Activated gamma-delta T cell treated with anti-CD3 and anti-CD28 coated beads, Interleukin-2, amount 50 U/mL, for 16 hours (primary cell): ENCODE results near the gene DENND1C.
"Not testable (repeated sequence)": the region's sequence is repeated elsewhere in the genome, so short reads cannot be mapped to it uniquely, and the experiment has no call there.

Source experiments
- DNase-seq: peaks from one replicate; pipeline ENCODE4 v3.0.0-alpha.2; 2020; ENCODE audit warnings: low read depth

The DENND1C gene

DNA sequence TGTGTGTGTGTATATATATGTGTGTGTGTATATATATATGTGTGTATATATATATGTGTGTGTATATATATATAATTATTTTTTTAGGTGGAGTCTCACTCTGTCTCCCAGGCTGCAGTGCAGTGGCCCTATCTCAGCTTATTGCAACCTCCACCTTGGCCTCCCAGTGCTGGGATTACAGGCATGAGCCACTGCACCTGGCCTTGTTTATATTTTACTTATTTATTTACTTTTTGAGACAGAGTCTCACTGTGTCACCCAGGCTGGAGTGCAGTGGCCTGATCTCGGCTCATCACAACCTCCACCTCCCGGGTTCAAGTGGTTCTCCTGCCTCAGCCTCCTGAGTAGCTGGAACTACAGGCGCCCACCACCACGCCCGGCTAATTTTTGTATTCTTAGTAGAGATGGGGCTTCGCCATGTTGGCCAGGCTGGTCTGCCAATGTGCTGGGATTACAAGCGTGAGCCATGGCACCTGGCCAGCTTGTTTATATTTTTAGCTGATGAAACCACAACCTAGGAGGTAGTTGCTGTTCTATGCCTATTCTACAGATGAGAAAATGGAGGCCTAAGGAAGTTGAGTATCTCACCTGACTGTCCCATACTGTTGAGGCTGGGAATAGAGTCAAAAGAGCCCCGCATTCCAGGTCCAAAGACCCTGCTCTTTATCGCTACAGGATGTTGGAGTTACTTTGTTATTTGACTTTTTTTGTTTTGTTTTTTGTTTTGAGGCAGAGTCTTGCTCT is 26.6 kb upstream of the DENND1C start:
- DNase-seq = not testable (repeated sequence)

DNA sequence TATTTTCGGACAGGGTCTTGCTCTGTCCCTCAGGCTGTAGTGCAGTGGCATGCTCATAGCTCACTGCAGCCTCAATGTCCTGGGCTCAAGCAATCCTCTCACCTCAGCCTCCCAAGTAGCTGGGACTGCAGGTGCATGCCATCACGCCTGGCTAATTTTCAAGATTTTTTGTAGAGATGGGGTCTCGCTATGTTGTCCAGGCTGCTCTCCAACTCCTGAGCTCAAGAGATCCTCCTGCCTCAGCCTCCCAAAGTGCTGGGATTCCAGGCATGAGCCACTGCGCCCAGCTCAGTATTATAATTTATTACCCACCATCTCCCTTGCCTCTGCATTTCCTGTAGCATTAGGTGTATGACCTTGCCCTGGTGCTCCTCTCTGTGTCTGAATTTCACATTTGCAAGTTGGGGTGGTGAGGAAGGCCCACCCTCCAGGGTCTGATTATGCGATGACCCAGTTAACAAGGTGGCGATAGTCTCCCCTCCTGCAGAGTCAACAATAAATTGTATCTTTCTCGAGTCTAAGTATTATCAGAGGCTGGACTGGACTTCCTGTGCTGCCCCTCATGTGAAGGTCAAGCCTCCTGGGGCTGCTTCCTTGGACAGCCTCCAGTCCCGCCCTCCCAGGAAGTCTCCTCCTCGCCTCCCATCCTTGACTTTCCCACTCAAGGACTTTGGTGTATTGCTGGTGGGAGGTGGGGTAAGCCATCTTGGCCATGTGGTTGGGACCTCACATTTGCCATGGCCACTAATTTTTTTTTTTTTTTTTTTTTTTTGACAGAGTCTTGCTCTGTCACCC is 22.0 kb upstream of the DENND1C start:
- no peak for DNase-seq

DNA sequence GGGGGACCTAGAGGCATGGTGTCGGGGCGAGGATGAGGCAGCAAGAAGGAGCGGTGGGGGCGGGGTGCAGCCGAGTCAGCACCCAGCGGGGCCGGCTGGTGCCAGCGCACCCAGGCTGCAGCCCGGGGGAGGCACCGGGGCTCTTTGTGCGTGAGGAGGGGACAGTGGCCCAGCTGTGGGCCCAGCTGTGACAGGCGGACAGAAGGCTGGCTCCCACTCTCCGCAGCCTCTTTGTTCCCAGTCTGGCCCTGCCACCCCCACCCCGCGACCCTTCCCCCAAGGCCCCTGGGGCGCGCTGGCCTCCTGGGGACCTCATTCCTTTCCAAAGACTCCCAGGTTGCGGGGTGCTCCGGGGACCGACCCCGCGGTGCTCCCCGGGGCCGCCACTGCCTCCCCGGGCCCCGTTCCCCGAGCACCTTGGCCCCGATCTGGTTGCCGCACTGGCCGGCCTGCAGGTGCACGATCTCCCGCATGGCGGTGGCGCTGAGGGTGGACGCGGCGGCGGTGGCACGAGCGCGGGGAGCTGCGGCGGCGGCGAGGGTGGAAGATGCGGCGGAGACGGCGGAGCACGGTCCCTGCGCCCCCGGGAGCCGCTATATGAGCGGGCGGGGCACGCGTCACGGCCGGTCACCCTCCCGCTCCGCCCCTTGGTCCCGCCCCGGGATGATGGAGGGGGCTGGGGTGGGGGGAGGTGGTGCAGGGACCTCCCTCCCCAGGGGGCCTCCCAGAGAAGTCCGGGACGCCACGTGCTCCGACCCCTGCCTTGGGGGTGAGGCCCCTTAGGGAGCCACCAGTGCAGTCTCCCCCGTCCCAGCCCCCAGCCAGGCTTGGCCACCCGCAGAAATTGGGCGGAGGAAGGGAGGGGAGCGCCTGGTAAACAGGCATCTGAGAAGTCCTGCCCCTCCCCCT is 20.4 kb upstream of the DENND1C start, which contains the start of gene TUBB4A:
TSS of gene TUBB4A (minus strand) at position 570 of the 909 bp plus-strand sequence. CDS start at position 473, 97 bp downstream.
- no peak for DNase-seq

DNA sequence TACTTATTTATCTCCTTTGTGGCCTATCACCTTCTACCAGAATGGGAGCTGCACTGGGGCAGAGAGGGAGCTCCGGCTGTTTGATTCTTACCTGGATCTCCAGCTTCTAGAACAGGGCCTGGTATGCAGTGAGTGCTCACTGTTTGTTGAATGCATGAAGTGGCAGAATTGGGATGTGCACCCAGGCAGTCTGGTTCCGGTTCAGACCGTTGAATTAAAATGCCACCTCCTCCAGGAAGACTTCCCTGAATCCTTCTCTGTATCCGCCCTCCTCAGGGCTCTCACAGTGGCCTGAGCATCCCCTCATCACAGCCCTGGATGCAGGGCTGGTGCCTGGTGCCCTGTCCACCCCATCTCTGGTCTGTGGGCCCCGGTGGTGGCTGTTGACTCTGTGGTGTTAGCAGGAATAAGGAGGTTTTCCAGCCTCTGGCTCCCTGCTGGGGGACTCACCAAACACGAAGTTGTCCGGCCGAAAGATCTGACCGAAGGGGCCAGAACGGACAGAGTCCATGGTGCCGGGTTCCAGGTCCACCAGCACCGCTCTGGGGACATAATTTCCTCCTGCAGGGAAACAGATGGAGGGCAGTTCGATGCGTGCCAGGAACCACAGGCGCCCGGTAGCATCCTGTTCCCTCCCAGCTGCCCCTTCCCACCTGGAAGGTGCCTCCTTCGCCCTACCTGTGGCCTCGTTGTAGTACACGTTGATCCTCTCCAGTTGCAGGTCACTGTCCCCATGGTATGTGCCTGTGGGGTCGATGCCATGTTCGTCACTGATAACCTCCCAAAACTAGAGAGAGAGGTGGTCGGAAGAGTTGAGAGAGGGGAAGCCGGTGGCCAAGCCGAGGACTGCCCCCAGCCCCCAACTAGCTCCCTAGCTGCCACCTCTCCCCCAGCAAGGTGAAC is 19.5 kb upstream of the DENND1C start:
- DNase-seq = no peak

DNA sequence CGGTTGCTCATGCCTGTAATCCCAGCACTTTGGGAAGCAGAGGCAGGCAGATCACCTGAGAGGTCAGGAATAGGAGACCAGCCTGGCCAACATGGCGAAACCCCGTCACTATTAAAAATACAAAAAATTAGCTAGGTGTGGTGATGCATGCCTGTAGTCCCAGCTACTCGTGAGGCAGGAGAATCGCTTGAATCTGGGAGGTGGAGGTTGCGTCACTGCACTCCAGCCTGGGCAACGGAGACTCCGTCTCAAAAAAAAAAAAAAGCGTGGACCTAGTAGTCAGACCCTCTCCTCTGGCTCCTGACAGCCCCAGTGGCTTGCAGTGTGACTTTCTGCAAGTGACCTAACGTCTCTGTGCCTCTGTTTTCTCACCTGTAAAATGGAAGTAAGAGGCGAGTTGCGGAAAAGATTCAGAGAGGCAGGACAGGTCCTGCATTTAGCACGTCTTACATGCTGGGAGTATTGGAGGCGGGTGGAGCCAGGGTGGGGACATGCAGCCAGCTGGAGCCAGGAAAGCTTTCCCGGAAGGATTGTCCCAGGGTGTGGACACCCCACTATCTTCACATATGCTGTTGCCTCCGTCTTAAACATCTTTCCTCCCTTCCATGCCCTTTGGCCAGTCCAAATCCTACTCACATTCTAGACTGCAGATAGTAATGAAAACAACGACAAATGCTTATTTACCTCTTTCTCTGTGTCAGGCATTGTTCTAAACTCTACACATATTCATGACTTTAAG is 17.6 kb upstream of the DENND1C start:
- no peak for DNase-seq

DNA sequence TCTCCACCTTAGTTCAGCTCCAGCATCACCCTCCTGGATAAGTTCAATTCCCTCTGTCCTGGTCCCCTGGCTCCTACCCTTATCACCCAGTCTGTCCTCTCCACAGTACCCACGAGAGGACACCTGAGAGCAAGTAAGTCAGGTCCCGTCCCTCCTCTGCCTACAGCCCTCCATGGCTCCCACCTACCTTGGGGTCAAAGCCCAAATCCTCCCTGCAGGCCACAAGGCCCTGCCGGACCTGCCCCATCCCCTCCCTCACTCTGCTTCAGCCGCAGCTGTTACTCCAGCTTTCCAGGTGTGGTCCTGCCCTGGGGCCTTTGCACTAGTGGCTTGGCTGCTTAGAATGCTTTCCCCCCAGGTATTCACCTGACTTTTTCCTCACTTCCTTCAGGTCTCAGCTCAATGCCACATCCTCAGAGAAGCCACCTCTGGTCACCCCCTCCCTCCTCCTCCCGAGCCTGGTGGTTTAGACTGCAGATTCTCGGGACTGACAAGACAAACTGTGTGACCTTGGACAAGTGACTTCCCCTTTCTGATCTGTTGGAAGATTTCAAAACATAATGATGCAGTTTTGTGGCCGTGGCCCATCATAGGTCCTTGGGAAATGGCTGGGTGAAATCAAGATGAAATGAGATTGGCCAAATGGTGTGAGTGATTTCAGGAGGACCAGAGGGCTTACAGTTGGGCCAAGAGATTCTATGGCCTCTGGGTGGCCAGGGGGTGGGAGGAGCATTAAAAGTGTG is 16.9 kb upstream of the DENND1C start:
- DNase-seq = no peak

DNA sequence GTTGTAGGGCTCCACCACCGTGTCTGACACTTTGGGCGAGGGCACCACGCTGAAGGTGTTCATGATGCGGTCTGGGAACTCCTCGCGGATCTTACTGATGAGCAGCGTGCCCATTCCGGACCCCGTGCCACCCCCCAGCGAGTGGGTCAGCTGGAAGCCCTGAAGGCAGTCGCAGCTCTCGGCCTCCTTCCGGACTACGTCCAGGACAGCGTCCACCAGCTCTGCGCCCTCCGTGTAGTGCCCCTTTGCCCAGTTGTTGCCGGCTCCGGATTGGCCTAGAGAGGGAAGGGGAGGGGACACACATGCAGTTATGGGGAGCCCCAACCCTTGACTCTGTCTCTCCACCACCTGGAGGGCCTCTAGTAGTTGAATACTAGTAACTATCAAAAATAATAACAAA is 14.4 kb upstream of the DENND1C start:
- DNase-seq = no peak

DNA sequence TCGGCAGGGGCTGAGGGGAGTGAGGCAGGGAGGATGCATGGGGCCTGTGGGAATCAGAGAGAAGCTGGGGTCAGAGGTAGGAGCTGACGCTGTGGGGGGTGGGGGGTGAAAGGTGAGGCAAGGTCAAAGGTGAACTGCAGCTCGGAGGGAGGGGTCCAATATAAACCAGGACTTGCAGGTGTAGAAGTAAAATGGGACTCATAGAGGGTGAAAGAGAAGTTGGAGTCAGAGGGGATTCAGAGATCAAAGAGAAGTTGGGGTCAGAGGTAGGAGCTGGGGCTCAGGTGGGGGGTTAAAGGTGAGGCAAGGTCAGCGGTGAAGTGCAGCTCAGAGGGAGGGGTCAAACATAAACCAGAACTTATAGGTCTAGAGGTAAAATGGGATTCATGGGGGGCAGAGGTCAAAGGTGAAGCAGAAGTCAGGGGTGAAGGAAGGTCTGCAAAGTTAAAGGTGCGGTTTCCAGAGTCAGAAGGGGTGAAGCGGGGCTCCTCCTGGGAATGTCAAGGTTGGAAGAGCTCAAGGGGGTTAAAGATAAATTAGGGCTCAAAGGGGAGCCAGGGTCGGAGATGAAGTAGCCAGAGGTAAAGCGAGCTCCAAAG is 12.9 kb upstream of the DENND1C start:
- DNase-seq = no peak

DNA sequence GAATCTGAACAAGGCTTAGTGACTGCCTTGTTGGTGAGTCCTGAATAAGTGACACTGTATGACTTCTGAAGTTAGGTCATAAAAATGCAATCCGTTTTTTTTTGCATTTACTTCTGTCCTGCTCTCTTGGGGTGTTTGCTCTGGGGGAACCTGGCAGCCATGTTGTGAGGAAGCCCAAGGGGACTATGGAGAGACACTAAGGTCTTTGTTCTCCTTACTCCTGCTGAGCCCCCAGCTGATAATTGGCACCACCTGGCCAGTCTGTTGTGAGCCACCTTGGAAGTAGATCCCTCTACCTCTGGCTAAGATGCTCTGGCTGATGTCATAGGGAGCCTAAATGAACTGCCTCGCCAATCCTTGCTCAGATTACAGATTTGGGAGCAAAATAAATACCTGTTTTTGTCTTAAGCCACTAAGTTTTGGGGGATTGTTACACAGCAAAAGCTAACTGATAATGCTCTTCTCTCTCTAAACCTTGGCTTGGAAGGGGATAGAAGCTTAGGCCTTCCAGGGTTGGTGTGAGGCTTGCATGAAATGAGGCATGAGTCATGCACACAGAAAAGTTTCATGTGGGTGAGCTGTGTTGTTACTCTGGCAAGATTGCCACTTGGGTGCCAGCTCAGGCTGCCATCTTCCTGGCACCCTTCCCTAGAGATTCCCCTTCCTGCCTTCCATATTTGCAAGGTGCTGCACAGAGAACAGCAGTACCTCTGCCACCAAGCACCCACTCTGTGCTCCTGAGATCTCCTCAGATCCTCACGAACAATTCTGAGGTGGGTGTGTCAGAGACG is 10.4 kb upstream of the DENND1C start:
- no peak for DNase-seq

DNA sequence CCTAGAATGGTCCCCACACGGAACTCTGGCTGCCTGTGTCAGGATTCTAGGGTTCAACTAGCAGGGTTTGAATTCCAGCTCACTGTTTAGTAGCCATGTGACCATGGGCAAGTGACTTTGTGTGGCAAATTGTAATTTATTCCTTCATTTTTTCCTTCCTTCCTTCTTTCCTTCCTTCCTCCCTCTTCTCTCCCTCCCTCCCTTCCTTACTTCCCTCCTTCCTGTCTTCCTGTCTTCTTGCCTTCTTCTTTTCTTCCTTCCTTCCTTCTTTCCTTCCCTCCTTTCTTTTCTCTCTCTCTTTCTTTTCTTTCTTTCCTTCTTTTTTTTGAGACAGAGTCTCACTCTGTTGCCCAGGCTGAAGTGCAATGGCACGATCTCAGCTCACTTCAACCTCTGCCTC is 8.5 kb upstream of the DENND1C start:
- no peak for DNase-seq

DNA sequence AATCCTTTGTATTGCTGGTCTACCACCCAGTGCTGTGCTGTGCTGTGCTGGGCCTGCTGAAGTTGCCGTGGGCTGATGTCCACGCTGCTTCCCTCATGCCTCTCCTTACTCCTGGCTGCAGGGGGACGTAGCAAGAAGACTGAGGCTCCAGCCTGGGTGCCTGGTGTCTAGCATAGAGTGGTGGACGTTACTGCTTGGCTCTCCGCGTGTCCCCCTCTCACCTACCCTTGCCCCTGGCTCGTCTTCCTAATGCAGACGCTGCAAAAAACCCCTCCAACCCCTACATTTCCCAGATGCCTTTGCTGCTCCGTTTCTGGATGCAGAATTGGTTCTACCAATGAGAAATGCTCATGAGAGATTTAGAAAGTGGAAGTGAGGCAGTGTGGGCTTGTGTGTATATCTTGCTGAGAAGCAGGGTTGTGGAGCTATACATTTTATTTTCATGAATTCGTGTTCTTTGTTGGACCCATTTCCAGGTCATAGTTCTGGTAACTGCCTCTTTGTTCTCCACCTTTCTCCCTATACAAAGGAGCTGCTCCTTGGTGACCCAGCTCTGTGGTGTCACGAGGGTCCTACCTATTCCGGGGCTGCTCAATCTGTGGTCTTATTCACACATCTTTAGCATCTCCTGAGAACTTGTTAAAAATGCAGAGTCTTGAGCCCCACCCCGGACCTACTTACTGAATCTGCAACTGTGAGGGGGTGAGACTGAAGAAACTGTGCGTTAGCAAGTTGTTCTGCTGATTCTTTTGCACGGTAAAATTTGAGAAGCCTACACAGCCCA is 7.9 kb upstream of the DENND1C start:
- no peak for DNase-seq

DNA sequence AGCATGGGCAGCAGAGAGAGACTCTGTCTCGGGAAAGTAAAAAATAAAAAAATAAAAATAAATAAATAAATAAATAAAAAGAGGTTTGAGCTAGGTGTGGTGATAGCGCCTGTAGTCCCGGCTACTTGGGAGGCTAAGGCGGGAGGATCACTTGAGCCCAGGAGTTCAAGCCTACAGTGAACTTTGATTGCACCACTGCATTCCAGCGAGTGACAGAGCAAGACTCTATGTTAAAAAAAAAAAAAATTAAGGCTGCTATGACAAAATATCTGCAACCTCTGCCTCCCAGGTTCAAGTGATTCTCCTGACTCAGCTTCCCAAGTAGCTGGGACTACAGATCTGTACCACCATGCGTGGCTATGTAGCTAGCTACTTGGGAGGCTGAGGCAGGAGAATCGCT is 3.2 kb upstream of the DENND1C start:
- no peak for DNase-seq

DNA sequence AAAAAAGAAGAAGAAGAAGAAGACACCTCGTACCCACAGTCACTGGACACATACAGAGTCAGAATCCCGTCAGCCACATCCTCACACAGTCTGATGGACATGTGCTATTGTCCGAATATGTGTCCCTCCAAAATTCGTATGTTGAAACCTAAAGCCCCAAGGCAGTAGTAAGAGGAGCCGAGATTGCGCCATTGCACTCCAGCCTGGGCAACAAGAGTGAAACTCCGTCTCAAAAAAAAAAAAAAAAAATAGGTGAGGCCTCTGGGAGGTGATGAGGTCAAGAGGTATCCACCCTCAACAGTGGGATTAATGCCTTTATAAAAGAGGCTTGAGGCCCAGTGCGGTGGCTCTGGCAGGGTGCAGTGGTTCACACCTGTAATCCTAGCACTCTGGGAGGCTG is 2.6 kb upstream of the DENND1C start:
- DNase-seq = no peak

DNA sequence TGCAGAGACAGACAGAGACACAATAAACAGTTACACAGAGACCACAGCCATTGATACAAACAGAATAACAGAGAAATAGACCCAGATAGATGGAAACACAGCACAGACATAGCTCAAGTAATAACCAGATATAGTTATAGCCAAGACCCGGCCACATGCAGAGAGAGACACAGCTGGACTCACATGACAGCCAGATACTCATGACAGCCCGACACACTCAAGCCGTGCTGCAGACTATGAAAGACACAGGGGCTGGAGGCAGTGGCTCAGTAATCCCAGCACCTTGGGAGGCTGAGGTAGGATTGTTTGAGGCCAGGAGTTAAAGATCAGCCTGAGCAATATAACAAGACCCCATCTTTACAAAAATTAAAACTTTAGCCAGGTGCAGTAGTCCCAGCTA is 1.6 kb upstream of the DENND1C start:
- DNase-seq = no peak

DNA sequence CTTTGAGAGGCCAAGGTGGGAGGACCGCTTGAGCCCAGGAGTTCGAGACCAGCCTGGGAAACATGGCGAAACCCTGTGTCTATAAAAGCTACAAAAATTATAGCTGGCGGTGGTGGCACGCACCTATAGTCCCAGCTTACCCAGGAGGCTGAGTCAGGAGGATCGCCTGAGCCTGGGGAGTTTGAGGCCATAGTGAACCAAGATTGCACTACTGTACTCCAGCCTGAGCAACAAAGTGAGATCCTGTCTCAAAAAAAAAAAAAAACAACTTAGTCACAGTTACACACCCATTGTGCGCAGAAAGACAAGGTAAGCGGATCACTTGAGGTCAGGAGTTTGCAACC is 728 bp upstream of the DENND1C start:
- DNase-seq = no peak

DNA sequence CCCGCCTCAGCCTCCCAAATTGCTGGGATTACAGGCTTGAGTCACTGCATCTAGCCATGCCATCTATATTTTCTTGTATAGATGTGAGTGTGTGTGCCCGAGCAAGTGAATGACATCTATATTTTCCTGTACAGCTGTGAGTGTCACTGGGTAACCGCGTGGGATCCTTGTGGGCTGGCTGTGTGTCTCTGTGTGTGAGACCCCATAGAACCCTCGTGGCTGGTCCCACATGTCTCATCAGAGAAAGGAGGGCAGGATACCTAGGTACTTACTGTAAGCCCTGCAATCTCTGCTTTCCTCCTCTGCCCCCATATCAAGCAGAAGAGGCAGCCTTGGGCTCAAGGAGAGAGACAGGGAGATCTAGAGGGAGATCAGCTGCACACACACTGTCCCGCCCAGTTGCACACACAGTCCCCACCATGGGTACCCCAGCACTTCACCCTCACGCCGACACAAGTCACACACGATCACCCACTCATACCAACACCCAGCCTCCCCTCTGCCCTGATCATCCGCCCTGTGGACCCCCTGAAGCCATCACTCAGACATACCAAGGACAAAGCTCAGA is 655 bp downstream of the DENND1C start:
- no peak for DNase-seq

DNA sequence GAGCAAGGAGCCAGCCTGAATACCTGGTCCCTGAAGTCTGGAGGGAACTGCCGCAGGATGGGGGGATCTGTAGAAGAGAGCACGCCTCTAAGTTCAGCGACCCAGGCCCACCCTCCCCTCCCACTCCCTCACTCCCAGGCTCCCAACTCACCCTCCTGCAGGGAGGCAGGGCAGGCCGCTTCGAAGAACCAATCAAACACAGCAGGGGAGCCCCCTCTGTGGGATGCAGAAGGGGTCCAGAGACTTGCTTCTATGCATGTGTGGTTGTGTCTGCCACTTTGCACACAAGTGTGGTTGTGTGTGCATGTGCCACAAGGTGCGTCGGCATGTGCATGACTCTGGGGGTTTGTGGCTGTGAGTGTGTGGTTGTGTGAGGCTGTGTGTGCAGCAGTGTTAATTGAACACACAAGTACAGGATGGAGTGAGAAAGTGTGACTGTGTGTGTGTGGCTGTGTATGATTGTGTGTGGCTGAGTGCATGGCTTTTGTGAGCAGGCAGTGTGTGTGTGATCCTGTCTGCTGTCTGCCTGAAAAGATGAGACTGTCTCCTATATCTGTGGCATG is 1.7 kb downstream of the DENND1C start:
- DNase-seq = no peak
